Stimulated activated naive CD4-positive, alpha-beta T cell treated with Interleukin-2 at 50 U/mL for 16 hours (primary cell): ENCODE results near the gene ZNF236.

Experiments
- DNase-seq: peaks from one replicate; lab custom pipeline; 2025; lab: John Stamatoyannopoulos, UW

ZNF236 gene

GRCh38 chr18:76860411-76860810 is 38.1 kb downstream of the ZNF236 start:
- DNase-seq = no peak

DNA sequence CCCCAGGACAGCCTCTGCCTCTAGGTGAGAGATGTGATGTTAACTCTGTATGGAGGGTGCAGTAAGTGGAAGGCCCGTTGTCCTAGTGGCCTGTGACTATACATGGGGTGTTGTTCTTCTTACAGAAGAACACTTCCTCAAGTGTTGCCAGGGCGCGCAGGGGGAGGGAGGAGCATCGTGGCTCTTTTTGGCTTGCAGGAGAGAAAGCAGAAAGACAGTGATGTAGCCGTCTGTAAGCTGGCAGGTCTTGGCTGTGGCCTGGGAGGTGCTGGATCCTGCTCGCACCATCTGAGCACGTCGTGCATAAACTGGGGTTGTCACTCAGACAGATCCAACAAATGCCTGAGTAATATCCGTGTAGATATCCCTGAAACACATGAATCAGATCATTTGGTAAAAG is 44.3 kb downstream of the ZNF236 start:
- DNase-seq = no peak

DNA sequence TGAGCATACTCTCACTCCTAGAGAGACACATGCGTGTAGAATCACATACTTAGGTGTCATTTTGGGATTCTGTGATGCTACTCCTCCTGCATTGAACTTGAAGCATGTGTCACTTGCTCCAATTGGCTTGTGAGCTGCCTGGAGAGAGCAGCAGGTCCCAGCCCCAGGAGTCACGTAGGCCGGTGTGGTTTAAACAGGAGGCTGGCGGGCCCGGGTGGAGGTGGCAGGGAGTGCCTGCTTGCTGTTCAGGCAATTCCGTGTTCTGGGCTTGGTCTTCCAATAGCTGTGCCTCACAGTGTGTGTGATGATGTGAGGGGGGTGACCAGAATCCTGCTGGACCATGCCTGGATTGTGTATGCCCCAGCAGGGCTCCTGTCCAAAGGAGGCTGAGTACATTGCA is 51.0 kb downstream of the ZNF236 start:
- DNase-seq = no peak

DNA sequence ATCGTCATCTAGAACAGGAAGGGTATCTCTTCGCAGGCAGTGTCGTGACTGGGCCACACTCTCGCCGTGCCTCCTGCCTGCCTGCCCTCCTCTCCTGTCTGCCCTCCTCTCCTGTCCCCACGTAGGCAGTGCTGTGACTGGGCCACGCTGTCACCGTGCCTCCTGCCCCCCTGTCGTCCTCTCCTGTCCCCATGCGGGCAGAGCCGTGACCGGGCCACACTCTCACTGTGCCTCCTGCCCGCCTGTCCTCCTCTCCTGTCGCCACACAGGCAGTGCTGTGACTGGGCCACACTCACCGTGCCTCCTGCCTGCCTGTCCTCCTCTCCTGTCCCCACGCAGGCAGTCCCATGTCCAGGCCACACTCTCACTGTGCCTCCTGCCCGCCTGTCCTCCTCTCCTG is 51.4 kb downstream of the ZNF236 start:
- no peak for DNase-seq

DNA sequence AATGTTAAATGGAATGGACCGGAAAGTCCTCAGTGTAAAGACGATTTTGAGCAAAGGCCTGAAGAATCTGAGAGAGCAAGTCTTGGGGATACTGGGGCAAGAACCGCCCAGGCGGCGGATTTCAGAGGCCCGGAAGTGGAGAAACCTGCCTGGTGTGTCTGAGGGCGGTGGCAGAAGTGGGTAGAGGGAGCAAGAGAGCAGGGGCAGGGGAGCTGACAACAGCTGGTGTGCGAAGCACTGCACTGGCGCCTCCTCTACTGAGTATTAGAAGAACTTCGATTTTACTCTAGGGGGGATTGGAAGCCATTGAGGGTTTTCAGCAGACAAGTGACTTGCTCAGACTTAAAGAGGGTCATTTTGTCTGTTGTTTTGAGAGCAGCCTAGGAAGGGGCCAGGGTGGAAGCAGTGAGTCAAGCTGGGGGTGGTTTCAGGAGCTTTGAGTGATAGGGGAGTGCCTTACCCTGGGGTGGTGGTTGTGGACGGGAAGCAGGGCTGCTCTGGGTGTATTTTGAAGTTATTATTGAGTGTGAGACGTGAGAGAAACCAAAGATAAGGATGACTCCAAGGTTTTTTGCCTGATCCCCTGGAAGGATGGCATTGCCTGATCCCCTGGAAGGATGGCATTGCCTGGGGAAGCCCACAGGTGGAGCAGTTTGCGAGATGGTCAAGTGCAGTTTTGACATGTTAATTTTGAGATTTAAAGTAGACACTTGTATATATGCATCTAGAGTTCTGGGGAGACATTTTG is 52.5 kb downstream of the ZNF236 start:
- DNase-seq = peak; percentile 44

- DNase-seq = peak; percentile 29
Measured at GRCh38 chr18:76875390-76876325, 53.3 kb downstream of the ZNF236 start.

DNA sequence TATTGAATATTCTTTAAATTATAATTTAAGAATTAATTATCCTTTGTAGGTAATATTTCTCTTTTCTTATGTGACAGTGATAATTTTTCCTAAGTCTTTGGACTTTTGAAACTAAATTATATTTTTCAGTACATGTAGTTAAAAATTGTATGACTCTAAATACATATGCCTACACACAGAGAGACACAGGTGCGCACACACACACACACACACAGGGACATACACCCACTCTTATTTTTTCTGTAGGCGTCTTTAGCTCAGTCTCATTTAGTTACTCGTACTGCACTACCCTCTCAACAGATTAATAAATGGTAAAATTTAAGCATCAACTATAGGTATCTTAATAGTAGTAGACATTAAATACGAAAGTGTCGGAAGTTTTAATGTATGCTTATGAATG is 56.1 kb downstream of the ZNF236 start:
- DNase-seq = no peak

- DNase-seq = no peak
Measured at GRCh38 chr18:76880026-76880425, 57.7 kb downstream of the ZNF236 start.

- DNase-seq = no peak
Measured at GRCh38 chr18:76881744-76882143, 59.4 kb downstream of the ZNF236 start.

DNA sequence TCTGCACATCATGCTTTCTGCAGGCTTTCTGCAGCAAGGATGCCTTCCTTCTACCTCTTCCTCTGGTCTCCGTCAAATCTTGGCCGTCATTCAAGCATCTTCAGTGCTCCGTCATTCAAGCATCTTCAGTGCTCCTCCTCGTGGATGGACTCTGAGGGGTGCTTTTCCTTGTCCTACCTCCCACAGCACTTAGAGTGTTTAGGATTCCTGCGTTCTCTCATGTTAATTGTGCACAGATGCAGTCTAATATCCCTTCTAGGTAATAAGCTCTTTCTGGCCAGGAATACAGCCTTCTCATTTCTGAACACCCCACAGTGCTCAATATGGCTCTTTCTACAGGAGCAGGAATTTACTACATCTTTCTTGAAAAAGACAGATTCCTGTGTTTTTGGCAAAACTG is 59.8 kb downstream of the ZNF236 start:
- DNase-seq = no peak

DNA sequence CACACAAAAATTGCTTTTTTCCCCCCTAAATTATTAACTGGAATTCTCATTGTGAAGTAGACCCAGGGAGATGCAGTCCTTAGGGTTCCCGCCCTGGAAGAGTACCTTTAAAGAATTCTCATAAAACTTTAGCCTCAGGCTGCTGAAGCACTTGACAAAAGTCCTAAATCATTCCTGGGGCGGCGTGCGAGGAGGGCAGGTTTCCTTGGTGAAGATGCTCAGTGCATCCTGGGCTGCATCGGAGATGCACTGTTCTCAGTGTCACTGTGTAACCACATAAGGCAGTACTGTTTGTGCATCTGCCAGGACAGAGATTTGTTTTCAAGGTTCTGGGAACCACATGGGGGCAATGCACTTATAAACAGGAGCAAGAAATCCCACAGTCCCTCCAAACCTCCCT is 62.6 kb downstream of the ZNF236 start:
- no peak for DNase-seq

- DNase-seq = no peak
Measured at GRCh38 chr18:76886112-76886511, 63.8 kb downstream of the ZNF236 start.

DNA sequence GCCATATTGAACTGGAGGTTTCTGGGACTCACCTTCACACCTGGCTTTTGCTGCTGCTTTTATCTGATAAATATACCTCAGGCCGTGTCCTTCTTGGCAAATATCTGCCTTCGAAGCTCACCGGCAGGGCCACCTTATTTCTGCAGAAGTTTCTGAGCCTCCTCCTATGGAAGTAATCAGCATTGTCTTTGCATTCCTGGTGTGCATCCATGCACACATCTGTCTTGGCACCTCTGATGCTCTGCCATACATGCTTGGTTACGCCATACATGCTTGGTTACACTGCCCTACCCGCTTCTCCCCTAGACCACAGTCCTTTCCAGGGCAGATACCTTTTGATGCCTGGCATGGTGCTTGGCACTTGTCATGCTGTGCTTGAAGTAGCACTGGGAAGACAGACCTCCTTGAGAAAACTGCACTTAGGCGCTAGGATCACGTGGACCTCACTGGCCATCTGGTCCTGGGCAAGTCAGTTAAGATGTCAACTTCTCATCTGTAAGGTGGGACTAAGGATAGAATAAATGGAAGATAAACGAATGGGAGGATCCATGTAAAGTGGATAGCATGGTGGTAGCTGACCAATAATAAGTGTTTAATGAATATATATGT is 66.8 kb downstream of the ZNF236 start:
- DNase-seq = no peak

- DNase-seq = no peak
Measured at GRCh38 chr18:76892832-76893231, 70.5 kb downstream of the ZNF236 start.

DNA sequence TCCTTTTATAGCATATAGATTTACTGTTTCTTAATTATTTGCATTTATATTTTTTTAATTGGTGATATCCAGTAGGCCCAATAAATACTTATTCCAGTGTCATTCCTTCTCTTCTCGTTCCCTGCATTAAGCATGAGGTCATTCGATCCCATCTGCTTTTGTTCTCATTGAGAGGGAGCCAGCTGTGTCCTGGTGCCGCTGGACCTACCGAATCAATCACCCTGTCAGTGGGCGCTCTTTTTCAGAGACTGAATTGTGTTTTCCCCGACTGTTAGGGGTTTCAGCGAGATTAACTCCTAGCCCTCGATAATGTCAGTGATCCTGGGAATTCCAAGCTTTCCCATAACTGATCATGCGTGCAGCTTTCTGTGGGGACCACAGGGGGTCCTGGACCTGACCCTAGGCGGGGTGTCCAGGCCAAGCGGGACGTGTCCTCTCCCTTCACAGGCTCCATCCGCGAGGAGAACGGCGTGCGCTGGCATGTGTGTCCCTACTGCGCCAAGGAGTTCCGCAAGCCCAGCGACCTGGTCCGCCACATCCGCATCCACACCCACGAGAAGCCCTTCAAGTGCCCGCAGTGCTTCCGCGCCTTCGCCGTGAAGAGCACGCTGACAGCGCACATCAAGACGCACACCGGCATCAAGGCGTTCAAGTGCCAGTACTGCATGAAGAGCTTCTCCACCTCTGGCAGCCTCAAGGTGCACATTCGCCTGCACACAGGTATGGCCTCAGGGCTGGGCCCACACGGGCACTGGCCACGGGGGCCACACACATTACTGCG is 72.4 kb downstream of the ZNF236 start:
- no peak for DNase-seq

DNA sequence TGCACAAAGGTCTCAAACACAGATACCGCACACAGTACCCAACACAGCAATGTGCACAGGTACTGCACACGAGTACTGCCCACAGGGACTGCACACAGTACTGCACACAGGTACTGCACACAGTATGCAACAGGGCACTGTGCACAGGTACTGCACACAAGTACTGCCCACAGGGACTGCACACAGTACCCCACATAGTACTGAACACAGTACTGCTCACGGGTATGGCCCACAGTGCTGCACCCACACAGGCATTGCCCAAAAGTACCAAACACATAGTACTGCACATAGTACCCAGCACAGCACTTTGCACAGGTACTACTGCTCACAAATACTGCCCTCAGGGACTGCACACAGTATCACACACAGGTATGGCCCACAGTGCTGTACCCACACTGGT is 73.1 kb downstream of the ZNF236 start:
- no peak for DNase-seq

GRCh38 chr18:76896677-76897076 is 74.3 kb downstream of the ZNF236 start:
- DNase-seq = no peak

- no peak for DNase-seq
Measured at GRCh38 chr18:76897257-76897656, 74.9 kb downstream of the ZNF236 start.

GRCh38 chr18:76903386-76903785 is 81.0 kb downstream of the ZNF236 start:
- no peak for DNase-seq

GRCh38 chr18:76905821-76906220 is 83.5 kb downstream of the ZNF236 start:
- DNase-seq = no peak

- DNase-seq = no peak
Measured at GRCh38 chr18:76908277-76908676, 85.9 kb downstream of the ZNF236 start.

DNA sequence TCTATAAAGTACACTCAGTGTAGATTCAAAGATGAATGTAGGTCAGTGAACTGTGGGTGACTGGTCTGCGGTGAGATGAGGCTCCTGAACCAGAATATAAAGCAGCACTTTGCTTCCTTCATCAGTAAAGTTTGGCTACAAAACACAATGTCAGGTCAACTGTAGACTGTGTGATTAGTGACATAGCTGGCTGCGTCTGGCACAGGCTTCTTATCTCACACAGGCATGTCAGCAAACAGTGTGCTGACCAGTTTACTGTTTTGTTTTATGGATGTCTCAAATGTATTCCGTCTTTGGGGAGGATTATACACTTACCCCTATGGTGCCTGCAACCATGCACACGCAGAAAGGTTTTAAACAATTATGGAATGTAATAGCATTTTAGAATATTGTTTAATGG is 87.1 kb downstream of the ZNF236 start:
- DNase-seq = no peak
